GDM1 (cell line): ENCODE results near the gene CEBPZOS.
"Not testable (repeated sequence)": the region's sequence is repeated elsewhere in the genome, so short reads cannot be mapped to it uniquely, and the experiment has no call there.

ENCODE experiments used
- DNase-seq: peaks from one replicate; lab custom pipeline; 2025; lab: John Stamatoyannopoulos, UW

CEBPZOS gene

GRCh38 chr2:37191253-37191652 is 5.0 kb upstream of the CEBPZOS start:
- DNase-seq, result no peak

- DNase-seq, result no peak
Observed at GRCh38 chr2:37191747-37192146, 4.5 kb upstream of the CEBPZOS start.

- DNase-seq, result no peak
Observed at GRCh38 chr2:37192551-37192950, 3.7 kb upstream of the CEBPZOS start.

- DNase-seq, result not testable (repeated sequence)
Observed at GRCh38 chr2:37195862-37196319, 405 bp upstream of the CEBPZOS start.

- no peak for DNase-seq
Observed at GRCh38 chr2:37198681-37199065, 2.4 kb downstream of the CEBPZOS start.

- no peak for DNase-seq
Observed at GRCh38 chr2:37201208-37201607, 4.9 kb downstream of the CEBPZOS start.

- peak; percentile 0 for DNase-seq
Observed at GRCh38 chr2:37201766-37202165, 5.5 kb downstream of the CEBPZOS start.

- no peak for DNase-seq
Observed at GRCh38 chr2:37203708-37204107, 7.4 kb downstream of the CEBPZOS start.

GRCh38 chr2:37205071-37205661 is 8.9 kb downstream of the CEBPZOS start:
- not testable (repeated sequence) for DNase-seq

GRCh38 chr2:37205689-37206341 is 9.5 kb downstream of the CEBPZOS start:
- no peak for DNase-seq

- DNase-seq, result not testable (repeated sequence)
Observed at GRCh38 chr2:37206760-37207159, 10.5 kb downstream of the CEBPZOS start.

- DNase-seq, result no peak
Observed at GRCh38 chr2:37211212-37211611, 14.9 kb downstream of the CEBPZOS start.

GRCh38 chr2:37211939-37212338 is 15.6 kb downstream of the CEBPZOS start:
- no peak for DNase-seq

GRCh38 chr2:37215250-37215649 is 19.0 kb downstream of the CEBPZOS start:
- DNase-seq, result no peak

GRCh38 chr2:37219046-37219445 is 22.8 kb downstream of the CEBPZOS start:
- no peak for DNase-seq

GRCh38 chr2:37223131-37223530 is 26.8 kb downstream of the CEBPZOS start:
- no peak for DNase-seq

GRCh38 chr2:37224063-37224462 is 27.8 kb downstream of the CEBPZOS start:
- DNase-seq, result no peak

- not testable (repeated sequence) for DNase-seq
Observed at GRCh38 chr2:37225129-37225528, 28.8 kb downstream of the CEBPZOS start.

GRCh38 chr2:37226863-37227262 is 30.6 kb downstream of the CEBPZOS start:
- no peak for DNase-seq

- no peak for DNase-seq
Observed at GRCh38 chr2:37228788-37229187, 32.5 kb downstream of the CEBPZOS start.

- no peak for DNase-seq
Observed at GRCh38 chr2:37230581-37230980, 34.3 kb downstream of the CEBPZOS start.

- peak; percentile 78 for DNase-seq
Observed at GRCh38 chr2:37231241-37232130, 35.2 kb downstream of the CEBPZOS start, which contains the start of the genes CEBPZ and NDUFAF7. TSS of gene CEBPZ (minus strand) at chr2:37231596. CDS start at chr2:37231567, 29 bp downstream. TSS of gene NDUFAF7 (plus strand) at chr2:37231658. CDS start at chr2:37231706, 48 bp downstream.
